CD4-positive, CD25-positive, alpha-beta regulatory T cell (primary cell): ENCODE data around the gene ADAT3. TPM values are rescaled to one million over a fixed set of nuclear protein-coding genes. Genes with fewer than 3 reads are reported as not detected.

Experiments used
- ATAC-seq, 2 donors: fragments of 150-1000 bp; cut with Tn5 transposase; one replicate each; pipeline ENCODE4 v1.10.0; 2021; ENCODE audit warnings: low read depth in 2 of 2, moderate number of reproducible peaks in 2 of 2, moderate library complexity in 1 of 2
- DNase-seq, 3 donors: peaks; one replicate each; pipeline versions ENCODE4 v3.0.0 to v3.0.0-alpha.2; 2012 to 2022; ENCODE audit warnings: mixed read lengths in 1 of 3
- H3K27ac ChIP-seq: one replicate; pipeline ENCODE4 v1.7.0; 2013; ENCODE audit warnings: mild to moderate bottlenecking, low read length; ENCODE audit not compliant: insufficient read depth, poor library complexity, severe bottlenecking
- H3K27me3 ChIP-seq: one replicate; pipeline ENCODE4 v1.7.0; 2013; ENCODE audit warnings: low read length; ENCODE audit not compliant: control insufficient read depth, insufficient read depth
- H3K36me3 ChIP-seq: one replicate; pipeline ENCODE4 v1.7.0; 2013; ENCODE audit warnings: mild to moderate bottlenecking, low read length, moderate library complexity; ENCODE audit not compliant: control insufficient read depth, insufficient read depth
- H3K4me1 ChIP-seq: 2 replicates; pipeline ENCODE4 v1.7.0; 2013; ENCODE audit warnings: mild to moderate bottlenecking, low read length; ENCODE audit not compliant: insufficient read depth, control insufficient read depth, poor library complexity, severe bottlenecking
- H3K4me3 ChIP-seq: one replicate; pipeline ENCODE4 v1.7.0; 2013; ENCODE audit warnings: low read depth, mild to moderate bottlenecking, low read length, moderate library complexity
- H3K9me3 ChIP-seq, 2 experiments: 1 replicate in 1 of 2; 2 replicates in 1 of 2; pipeline ENCODE4 v1.7.0; 2013; ENCODE audit warnings: low read length in 2 of 2, mild to moderate bottlenecking in 1 of 2, moderate library complexity in 1 of 2; ENCODE audit not compliant: control insufficient read depth in 2 of 2
- H3K27ac Mint-ChIP-seq, 3 donors: one replicate each; pipeline ENCODE4 v1.8.0; 2020 to 2022; ENCODE audit warnings: mild to moderate bottlenecking in 3 of 3, mixed read lengths in 3 of 3, moderate library complexity in 2 of 3
- H3K27me3 Mint-ChIP-seq: one replicate; pipeline ENCODE4 v1.8.0; 2022; ENCODE audit warnings: mild to moderate bottlenecking, mixed read lengths
- H3K36me3 Mint-ChIP-seq: one replicate; pipeline ENCODE4 v1.8.0; 2020; ENCODE audit warnings: mixed read lengths
- H3K4me1 Mint-ChIP-seq, 4 donors: one replicate each; pipeline ENCODE4 v1.8.0; 2020 to 2022; ENCODE audit warnings: mixed read lengths in 4 of 4, mild to moderate bottlenecking in 1 of 4
- H3K4me3 Mint-ChIP-seq, 4 donors: one replicate each; pipeline ENCODE4 v1.8.0; 2020 to 2022; ENCODE audit warnings: mild to moderate bottlenecking in 4 of 4, mixed read lengths in 4 of 4, moderate library complexity in 3 of 4
- H3K9me3 Mint-ChIP-seq, 7 donors: one replicate each; pipeline ENCODE4 v1.8.0; 2020 to 2022; ENCODE audit warnings: mixed read lengths in 7 of 7, mild to moderate bottlenecking in 3 of 7, moderate library complexity in 2 of 7
- polyA plus RNA-seq, 4 donors: library from polyadenylated mRNA; unstranded; fragments of 300-500 nt; fragmentation: Illumina TruSeq; gene quantifications; one replicate each; pipeline ENCODE4 v1.2.3, GENCODE V29; 2021
- total RNA-seq: library from RNA; stranded (reverse); gene quantifications from one replicate; pipeline ENCODE4 v1.2.3, GENCODE V29; 2022

Gene ADAT3
- total and polyA plus RNA-seq, 5 donors from 2014 or later: 4.4 to 8.8 (median 6.3) TPM

- H3K4me1 ChIP-seq: no peaks in the 10 kb centered on the region
- no peaks in the 10 kb centered on the region for H3K27me3 Mint-ChIP-seq
- H3K4me3 Mint-ChIP-seq: no peak overlapping the region
- no peak overlapping the region for H3K27ac Mint-ChIP-seq
- H3K27me3 ChIP-seq: no peaks in the 10 kb centered on the region
- peaks cover 0 to 21% (median 3%) of the 10 kb centered on the region in 4 donors for H3K4me1 Mint-ChIP-seq
- no peak overlapping the region for H3K27ac ChIP-seq
- no peaks in the 10 kb centered on the region for H3K36me3 Mint-ChIP-seq
- H3K9me3 Mint-ChIP-seq: no peaks in the 10 kb centered on the region
- no peak overlapping the region for H3K4me3 ChIP-seq
- no peaks in the 10 kb centered on the region for H3K9me3 ChIP-seq
- peaks cover 11% of the 10 kb centered on the region for H3K36me3 ChIP-seq
- no peak for DNase-seq
- no peak for ATAC-seq
Measured at GRCh38 chr19:1954532-1954933, 49.3 kb downstream of the ADAT3 start.

GRCh38 chr19:1955171-1956121, 50.2 kb downstream of the ADAT3 start:
- no peaks in the 10 kb centered on the region for H3K36me3 Mint-ChIP-seq
- Histone ChIP-seq H3K36me3 (peaks cover 10% of the 10 kb centered on the region), H3K9me3 (no peaks in the 10 kb centered on the region), H3K4me3 (no peak overlapping the region), H3K27ac (no peak overlapping the region), H3K27me3 (no peaks in the 10 kb centered on the region), H3K4me1 (no peaks in the 10 kb centered on the region)
- no peaks in the 10 kb centered on the region for H3K27me3 Mint-ChIP-seq
- no peaks in the 10 kb centered on the region for H3K9me3 Mint-ChIP-seq
- ATAC-seq: no peak
- H3K27ac Mint-ChIP-seq: peak overlapping the region in 1 of 3 donors; percentile 69
- peaks cover 0 to 19% (median 3%) of the 10 kb centered on the region in 4 donors for H3K4me1 Mint-ChIP-seq
- no peak for DNase-seq
- no peak overlapping the region for H3K4me3 Mint-ChIP-seq

DNA sequence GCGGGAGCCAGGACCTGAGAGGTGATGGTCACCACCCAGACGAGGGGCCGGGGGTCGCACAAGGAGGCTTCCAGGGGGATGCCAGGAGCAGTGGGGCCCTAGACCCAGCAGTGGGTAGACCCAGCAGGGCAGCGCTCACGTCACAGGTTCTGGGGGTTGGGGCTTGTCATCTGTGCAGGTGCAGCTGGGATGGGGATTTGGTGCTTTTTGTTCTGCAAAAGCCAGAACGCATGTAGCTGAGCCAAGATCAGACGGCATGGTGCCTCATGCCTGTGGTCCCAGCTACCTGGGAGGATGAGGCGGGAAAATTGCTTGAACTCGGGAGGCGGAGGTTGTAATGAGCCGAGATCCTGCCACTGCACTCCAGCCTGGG, 50.9 kb downstream of the ADAT3 start:
- H3K4me3 ChIP-seq: no peak overlapping the region
- H3K27ac Mint-ChIP-seq: no peak overlapping the region
- peaks cover 10% of the 10 kb centered on the region for H3K36me3 ChIP-seq
- no peaks in the 10 kb centered on the region for H3K36me3 Mint-ChIP-seq
- no peaks in the 10 kb centered on the region for H3K9me3 Mint-ChIP-seq
- no peak for ATAC-seq
- H3K4me3 Mint-ChIP-seq: no peak overlapping the region
- H3K9me3 ChIP-seq: no peaks in the 10 kb centered on the region
- H3K4me1 Mint-ChIP-seq: peaks cover 0 to 19% (median 3%) of the 10 kb centered on the region in 4 donors
- H3K27me3 Mint-ChIP-seq: no peaks in the 10 kb centered on the region
- H3K4me1 ChIP-seq: no peaks in the 10 kb centered on the region
- DNase-seq: no peak
- H3K27me3 ChIP-seq: no peaks in the 10 kb centered on the region
- H3K27ac ChIP-seq: no peak overlapping the region

GRCh38 chr19:1956868-1957492, 51.8 kb downstream of the ADAT3 start:
- H3K27ac Mint-ChIP-seq: no peak overlapping the region
- no peak for ATAC-seq
- no peaks in the 10 kb centered on the region for H3K4me1 ChIP-seq

DNA sequence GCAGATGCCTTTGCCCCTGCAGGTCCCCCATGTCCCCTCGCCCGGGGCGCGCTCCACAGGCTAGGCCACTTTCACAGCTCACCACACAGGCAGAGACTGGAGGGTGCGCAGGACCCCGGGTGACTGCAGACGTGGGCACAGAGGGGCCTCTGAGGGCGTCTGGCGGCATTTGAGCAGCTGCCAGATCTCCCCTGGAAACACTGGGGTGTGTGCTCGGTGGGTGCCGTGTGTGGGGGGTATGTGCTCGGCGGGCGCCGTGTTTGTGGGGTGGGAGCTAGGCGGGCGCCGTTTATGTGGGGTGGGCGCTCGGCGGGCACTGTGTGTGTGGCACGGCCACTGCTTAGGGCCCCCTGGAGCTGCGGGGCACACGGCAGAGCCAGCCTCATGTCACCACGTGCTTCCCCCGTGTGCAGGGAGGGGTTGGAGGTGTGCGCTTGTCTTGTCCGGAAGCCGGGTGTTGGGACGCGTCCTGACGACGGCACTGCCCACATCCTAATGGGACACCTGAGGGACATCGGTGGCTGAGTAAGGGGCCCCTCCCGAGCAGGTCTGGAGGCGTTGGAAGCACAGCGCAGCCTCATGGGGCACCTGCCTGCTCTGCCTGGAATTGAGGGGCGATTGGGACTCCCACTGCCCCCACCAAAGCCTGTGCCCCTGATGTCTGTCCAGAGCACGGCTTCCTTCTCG, 52.5 kb downstream of the ADAT3 start:
- H3K4me3 ChIP-seq: no peak overlapping the region
- no peaks in the 10 kb centered on the region for H3K4me1 ChIP-seq
- no peak overlapping the region for H3K27ac ChIP-seq
- no peak for DNase-seq
- H3K36me3 ChIP-seq: peaks cover 1% of the 10 kb centered on the region
- Mint-ChIP-seq H3K27ac (no peak overlapping the region), H3K4me3 (no peak overlapping the region), H3K9me3 (no peaks in the 10 kb centered on the region), H3K4me1 (peaks cover 0 to 14% (median 3%) of the 10 kb centered on the region in 4 donors), H3K36me3 (peaks cover 3% of the 10 kb centered on the region), H3K27me3 (no peaks in the 10 kb centered on the region)
- H3K9me3 ChIP-seq: no peaks in the 10 kb centered on the region
- ATAC-seq: no peak
- no peaks in the 10 kb centered on the region for H3K27me3 ChIP-seq

More at GRCh38 chr19:1956868-1957492, 51.8 kb downstream of the ADAT3 start:
- no peaks in the 10 kb centered on the region for H3K36me3 Mint-ChIP-seq
- no peaks in the 10 kb centered on the region for H3K9me3 ChIP-seq
- no peak overlapping the region for H3K27ac ChIP-seq
- no peaks in the 10 kb centered on the region for H3K9me3 Mint-ChIP-seq
- no peak overlapping the region for H3K4me3 ChIP-seq
- H3K27me3 Mint-ChIP-seq: no peaks in the 10 kb centered on the region
- peaks cover 0 to 16% (median 3%) of the 10 kb centered on the region in 4 donors for H3K4me1 Mint-ChIP-seq
- DNase-seq: no peak
- peaks cover 8% of the 10 kb centered on the region for H3K36me3 ChIP-seq
- no peak overlapping the region for H3K4me3 Mint-ChIP-seq
- no peaks in the 10 kb centered on the region for H3K27me3 ChIP-seq

DNA sequence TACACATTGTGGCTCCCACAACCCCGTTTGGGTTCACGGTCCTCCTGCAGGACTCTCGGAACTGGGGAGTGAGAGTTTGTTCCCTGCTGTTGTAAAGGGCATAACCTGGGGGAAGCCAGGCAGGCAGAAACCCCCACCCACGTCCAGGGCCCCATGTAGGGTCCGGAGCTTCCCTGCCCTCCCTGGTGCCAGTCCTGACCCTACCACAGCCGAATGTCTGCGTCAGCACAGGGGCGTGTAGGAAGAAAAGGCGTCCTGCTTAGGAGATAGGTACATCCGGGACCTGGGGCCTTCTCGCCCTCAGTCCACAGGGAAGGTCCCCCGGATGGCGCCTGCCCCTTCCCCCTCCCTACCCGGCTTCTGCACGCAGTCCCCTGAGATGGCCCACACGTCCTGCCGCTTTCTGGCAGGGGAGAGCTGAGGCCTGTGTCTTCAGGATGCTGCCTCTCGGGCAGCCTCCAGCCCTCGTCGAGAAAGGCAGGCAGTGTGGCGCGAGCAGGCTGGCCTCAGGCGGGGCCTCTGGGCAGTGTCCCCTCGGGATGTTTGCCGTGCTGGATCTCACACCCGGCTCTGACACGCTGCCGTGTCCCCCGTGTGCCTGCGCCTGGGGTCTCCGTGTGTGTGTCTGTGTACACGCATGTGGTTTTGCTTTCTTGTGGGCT, 54.9 kb downstream of the ADAT3 start:
- no peaks in the 10 kb centered on the region for H3K4me1 ChIP-seq
- Mint-ChIP-seq H3K4me3 (no peak overlapping the region), H3K27me3 (no peaks in the 10 kb centered on the region), H3K4me1 (peaks cover 0 to 16% (median 3%) of the 10 kb centered on the region in 4 donors), H3K36me3 (peaks cover 6% of the 10 kb centered on the region), H3K9me3 (no peaks in the 10 kb centered on the region), H3K27ac (no peak overlapping the region)
- no peak overlapping the region for H3K4me3 ChIP-seq
- ATAC-seq: no peak
- no peaks in the 10 kb centered on the region for H3K9me3 ChIP-seq
- no peak overlapping the region for H3K27ac ChIP-seq
- H3K36me3 ChIP-seq: no peaks in the 10 kb centered on the region
- no peak for DNase-seq
- no peaks in the 10 kb centered on the region for H3K27me3 ChIP-seq
